Urothelium cell line (cell line): Measurements from ENCODE around the gene NR1D1.
"Not testable (repeated sequence)": the region's sequence is repeated elsewhere in the genome, so short reads cannot be mapped to it uniquely, and the experiment has no call there.

Experiments used
- DNase-seq: peaks from one replicate; pipeline ENCODE4 v3.0.0; 2011; ENCODE audit warnings: low spot score, mixed read lengths
- FAIRE-seq: peaks from 2 replicates; lab custom pipeline; 2011; peaks lifted over from hg19 to GRCh38; lab: Jason Lieb, UNC

The NR1D1 gene

GRCh38 chr17:40100419-40100668 lies at the start of gene NR1D1:
NR1D1 (minus strand) TSS chr17:40100589; CDS start chr17:40100094, 495 bp downstream.
- DNase-seq (no peak), FAIRE-seq (no peak)

DNA sequence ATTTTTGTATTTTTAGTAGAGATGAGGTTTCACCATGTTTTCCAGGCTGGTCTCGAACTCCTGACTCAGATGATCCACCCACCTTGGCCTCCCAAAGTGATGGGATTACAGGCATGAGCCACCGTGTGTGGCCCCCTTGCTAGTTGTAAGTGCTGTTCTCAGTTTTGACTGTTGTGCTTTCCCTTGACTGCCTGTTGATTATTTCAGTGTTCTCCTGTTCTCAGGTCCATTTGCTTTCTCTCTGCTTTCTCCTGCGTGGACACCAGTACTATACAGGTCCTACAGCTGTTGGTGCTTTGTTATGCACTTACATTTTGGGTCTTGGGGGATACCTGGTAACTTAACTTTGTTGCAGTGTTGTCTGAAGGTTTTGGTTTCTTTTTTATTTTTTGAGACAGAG lies 48.1 kb upstream of the NR1D1 start:
- FAIRE-seq = no peak
- DNase-seq = no peak

DNA sequence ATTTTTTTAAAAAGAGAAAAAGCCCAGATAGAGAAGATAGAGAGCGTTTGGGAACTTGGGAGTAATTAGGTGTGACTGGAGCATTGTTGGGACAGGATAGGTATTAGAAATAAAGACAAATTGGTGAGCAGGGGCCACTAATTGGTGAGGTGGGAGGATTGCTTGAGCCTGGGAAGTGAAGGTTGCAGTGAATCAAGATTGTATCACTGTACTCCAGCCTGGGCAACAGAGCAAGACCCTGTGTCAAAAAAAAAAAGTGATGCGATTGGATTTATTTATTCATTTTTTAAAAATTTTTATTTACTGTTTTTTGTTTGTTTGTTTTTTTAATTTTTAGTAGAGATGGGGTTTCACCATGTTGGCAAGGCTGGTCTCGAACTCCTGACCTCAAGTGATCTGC lies 45.1 kb upstream of the NR1D1 start:
- FAIRE-seq (no peak), DNase-seq (no peak)

DNA sequence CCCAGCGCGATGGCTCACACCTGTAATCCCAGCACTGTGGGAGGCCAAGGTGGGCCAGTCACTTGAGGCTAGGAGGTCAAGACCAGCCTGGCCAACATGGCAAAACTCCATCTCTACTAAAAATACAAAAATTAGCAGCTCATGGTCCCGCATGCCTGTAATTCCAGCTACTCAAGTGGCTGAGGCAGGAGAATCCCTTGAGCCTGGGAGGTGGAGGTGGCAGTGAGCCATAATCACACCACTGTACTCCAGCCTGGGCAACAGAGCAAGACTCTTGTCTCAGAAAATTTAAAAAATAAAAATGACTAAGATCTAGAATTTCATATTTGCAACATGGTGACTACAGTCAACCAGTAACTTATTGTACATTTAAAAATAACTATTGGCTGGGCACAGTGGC lies 42.8 kb upstream of the NR1D1 start:
- not testable (repeated sequence) for DNase-seq, FAIRE-seq

DNA sequence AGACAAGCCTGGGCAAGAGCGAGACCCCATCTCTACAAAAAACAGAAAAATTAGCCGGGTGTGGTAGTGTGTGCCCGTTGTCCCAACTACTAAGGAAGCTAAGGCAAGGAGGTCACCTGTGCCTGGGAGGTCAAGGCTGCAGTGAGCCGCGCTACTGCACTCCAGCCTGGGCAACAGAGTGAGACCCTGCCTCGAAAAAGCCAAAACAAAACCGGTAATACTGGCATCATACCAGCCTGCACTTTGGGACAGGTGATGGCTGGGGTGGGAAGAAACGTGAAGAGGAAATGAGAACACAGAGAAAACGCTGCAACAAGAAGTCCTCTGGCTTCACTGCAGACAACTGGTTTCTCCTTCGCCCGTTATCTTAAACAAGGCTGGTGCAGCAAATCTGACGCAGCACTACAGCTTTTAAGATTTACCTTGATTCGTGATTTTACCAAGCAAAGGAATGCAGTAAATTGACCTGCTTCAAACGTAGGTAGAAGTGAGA lies 39.2 kb upstream of the NR1D1 start:
- DNase-seq = no peak
- FAIRE-seq = no peak

- no peak for FAIRE-seq
- DNase-seq = no peak
Measured at GRCh38 chr17:40135817-40136216, 35.4 kb upstream of the NR1D1 start.

DNA sequence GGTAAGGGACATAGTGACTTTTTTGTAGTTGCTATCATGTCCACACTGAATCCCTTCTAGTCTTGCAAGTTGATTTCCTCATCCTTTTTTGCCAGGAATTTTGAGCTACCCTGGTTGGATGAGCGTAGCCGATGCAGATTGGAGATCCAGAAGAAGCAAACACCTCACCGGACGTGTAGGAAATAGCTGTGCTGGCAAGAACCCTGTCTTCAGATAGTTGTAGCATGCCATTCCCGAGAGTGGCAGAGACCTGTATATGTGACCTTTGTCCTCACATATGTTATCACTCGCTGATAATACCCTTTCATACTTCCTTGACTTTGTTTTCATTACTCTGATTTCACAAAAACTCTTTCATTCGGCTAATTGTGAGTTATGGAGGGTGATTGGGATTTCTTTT lies 33.8 kb upstream of the NR1D1 start:
- DNase-seq = no peak
- no peak for FAIRE-seq

DNA sequence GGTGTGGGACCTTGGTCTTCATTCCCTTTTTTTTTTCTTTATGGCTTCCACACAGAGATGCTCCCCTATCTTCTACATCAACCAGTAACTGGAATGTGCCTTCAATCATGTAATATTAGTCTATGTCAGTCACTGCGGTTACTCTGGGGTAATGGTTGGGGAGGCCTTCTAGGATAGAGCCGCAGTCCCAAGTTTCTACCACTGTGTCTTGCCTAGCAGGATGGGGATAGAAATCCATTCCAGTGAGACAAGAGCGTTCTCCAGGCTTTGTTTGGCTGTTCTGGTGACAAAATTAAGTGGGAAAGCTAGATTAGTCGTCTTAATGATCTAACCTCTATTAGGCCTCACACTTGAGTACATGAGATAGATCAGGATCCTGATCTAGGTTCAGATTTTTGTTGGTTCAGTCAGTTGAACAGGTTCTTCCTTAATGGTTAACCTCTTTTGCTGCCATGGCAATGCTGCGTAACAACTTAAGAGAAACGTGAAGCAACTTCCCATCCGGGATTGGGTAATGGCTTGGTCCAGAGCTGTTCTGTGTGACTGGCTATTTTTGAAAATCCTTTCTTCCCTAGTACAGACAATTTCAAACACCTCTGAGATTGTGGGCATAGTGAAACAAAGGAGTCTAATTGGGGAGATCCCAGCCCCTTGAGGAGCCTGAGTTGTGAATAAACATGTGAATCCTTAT lies 30.1 kb upstream of the NR1D1 start:
- FAIRE-seq (no peak), DNase-seq (no peak)

GRCh38 chr17:40129498-40129897 lies 29.1 kb upstream of the NR1D1 start:
- FAIRE-seq (no peak), DNase-seq (no peak)

DNA sequence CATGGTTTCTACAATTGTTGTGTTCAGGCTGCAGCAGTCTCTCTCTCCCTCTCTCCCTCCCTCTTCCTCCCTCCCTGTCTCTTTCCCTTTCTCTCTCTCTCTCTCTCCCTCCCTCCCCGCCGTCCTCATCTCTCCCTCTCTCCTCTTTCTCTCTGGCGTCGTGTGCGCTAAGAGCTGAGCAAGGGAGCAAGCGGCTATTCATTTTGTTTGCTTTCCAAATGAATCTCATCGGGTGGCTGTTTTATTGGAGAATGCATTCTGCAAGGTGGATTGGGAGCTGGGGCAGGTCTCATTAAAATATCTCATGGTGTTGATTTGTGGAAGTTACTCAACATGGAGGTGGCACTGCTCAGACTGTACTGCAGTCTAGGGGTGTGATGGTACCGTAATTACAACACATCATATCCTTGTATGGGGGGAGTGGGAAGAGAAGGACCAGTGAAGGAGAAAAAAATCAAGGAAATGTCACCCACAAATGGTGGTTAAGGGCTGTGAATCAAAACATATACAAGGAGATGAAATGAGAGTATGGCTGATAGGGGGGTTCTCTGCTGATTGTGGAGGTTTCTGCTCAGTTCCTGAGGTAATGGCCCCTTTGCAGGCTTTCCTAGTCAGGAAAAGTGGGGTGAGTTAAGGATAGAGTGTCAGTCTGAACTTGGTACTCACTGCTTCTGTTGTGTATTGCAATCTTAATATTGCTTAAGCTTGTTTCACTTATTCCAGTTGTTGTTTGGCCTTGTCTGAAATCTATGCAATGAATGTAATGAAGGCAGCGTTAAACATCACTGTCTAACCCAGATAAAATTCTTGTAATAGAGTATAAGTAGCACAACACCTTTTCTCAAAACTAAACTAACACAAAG lies 24.1 kb upstream of the NR1D1 start:
- FAIRE-seq (no peak), DNase-seq (no peak)

GRCh38 chr17:40123811-40124114 lies 23.4 kb upstream of the NR1D1 start:
- FAIRE-seq = no peak

DNA sequence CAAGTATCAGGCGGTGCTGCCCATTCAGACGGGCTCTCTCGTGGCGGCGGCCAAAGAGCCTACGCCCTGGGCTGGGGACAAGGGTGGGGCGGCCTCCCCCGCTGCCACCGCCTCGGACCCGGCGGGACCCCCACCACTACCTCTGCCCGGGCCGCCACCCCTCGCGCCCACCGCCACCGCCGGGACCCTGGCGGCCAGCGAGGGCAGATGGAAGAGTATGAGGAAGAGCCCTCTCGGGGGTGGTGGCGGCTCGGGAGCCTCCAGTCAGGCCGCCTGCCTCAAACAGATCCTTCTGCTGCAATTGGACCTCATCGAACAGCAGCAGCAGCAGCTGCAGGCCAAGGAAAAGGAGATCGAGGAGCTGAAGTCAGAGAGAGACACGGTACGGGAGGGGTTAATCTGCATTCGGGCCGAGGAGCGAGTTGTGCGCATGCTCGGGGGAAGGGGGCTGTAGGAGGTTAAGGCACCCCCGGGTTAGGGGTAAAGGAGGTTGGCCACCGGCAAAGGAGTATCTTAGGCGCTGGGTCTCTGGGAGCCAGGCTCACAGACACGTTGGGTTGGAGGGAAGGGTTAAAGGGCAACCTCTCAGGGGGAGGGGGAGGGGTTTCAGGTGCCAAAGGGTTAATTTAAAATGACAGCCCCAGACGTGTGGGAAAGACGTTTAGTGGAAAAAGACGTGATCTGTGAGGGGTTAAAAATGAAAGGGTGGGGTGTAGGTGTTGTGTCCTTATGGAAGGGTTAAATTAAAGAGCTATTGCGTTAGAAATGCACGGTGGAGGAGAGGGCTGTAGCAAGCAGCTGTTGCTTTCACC lies 22.8 kb upstream of the NR1D1 start:
- DNase-seq (peak; percentile 66), FAIRE-seq (no peak)

More at GRCh38 chr17:40123811-40124114, 23.4 kb upstream of the NR1D1 start:
- DNase-seq = no peak

- DNase-seq = peak; percentile 75
Measured at GRCh38 chr17:40122136-40122998, 22.0 kb upstream of the NR1D1 start.

GRCh38 chr17:40121181-40122135 lies 21.1 kb upstream of the NR1D1 start, which contains the start of gene MSL1:
MSL1 (plus strand) TSS chr17:40121971; CDS start chr17:40122613, 642 bp downstream.
- peak; percentile 89 for DNase-seq
- no peak for FAIRE-seq

More at GRCh38 chr17:40122136-40122998, 22.0 kb upstream of the NR1D1 start:
- FAIRE-seq = no peak

DNA sequence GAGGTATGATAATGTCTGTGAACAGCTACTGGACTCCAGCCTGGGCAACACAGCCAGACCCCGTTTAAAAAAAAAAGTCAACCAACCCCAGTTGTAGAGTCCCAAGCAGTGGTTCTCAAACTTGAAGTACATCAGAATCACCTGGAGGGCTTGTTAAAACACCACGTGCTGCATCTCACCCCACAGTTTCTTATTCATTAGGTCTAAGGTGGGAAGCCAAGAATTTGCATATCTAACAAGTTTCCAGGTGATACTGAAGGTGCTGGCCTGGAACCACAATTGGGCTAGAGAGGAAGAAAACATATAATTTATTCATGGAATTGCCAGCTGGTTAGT lies 14.7 kb upstream of the NR1D1 start:
- FAIRE-seq (no peak), DNase-seq (no peak)

GRCh38 chr17:40113907-40114245 lies 13.5 kb upstream of the NR1D1 start:
- FAIRE-seq (no peak), DNase-seq (no peak)

- no peak for FAIRE-seq
- DNase-seq = peak; percentile 92
Measured at GRCh38 chr17:40113110-40113906, 12.9 kb upstream of the NR1D1 start.

- no peak for DNase-seq
- FAIRE-seq = no peak
Measured at GRCh38 chr17:40112718-40113109, 12.3 kb upstream of the NR1D1 start.

GRCh38 chr17:40112191-40112711 lies 11.9 kb upstream of the NR1D1 start:
- FAIRE-seq (no peak), DNase-seq (no peak)
